Stimulated activated naive CD4-positive, alpha-beta T cell treated with Interleukin-2 at 50 U/mL for 16 hours (primary cell): ENCODE data around the gene GIMD1.
"Not testable (repeated sequence)": the region's sequence is repeated elsewhere in the genome, so short reads cannot be mapped to it uniquely, and the experiment has no call there.

Experiments used
- DNase-seq: peaks from one replicate; lab custom pipeline; 2025; lab: John Stamatoyannopoulos, UW

Gene GIMD1

DNA sequence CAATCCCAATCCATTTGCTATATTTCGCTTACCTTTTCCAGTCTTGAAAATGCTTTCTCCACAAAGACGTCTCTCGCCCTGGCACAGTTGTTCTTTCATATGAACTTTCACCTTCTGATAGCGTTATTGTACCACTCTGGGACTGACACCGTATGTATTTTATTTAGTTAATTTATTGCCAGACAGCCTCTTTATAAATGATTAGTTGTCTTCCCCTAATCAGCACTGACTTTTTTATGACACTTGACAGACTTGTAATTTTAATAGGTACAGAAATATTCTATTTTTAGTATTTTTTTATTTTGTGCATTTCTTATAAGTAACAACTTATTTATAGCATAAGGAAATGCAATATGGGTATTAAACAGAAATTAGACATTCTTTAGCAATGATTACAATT is at the start of gene GIMD1:
GIMD1 (minus strand) TSS at position 101 of the 400 bp plus-strand sequence. CDS start 1,343 bp downstream, outside the sequence.
- no peak for DNase-seq

- no peak for DNase-seq
Observed at GRCh38 chr4:106414366-106414765, 45.8 kb upstream of the GIMD1 start.

DNA sequence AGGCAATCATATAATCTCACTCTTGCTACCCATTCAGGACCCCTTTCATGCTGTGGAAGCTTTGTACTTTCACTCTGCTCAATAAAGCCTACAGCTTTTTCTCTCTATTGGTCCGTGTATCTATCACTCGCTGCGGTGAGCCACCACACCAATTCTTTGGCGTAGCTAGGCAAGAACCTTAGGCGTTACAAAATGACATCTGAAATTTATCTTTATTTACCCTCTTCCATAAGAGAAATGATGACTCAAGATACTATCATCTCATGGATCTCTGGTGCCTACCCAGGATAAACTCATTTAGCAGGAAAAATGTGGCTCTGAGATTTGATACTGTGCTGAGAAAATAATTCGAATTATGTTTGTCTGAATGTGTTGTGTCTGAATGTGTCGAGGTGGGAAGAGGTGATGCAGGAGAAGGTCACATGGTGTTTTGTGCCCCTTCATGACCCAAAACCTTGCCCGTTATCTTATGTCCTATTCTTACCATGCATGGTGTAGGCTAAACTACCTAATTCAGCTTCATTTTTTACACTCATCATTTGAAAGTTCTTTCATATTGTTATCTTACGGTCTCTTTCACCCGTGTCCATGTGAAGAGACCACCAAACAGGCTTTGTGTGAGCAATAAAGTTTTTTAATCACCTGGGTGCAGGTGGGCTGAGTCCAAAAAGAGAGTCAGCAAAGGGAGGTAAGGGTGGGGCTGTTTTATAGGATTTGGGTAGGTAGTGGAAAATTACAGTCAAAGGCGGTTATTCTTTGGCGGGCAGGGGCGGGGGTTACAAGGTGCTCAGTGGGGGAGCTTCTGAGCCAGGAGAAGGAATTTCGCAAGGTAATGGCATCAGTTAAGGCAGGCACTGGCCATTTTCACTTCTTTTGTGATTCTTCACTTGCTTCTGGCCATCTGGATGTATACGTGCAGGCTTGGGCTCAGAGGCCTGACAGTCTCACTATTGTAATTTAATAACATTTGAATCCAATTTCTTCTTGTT is 41.6 kb upstream of the GIMD1 start:
- DNase-seq, result no peak

GRCh38 chr4:106408004-106408403 is 39.4 kb upstream of the GIMD1 start:
- not testable (repeated sequence) for DNase-seq

- no peak for DNase-seq
Observed at GRCh38 chr4:106401157-106401556, 32.6 kb upstream of the GIMD1 start.

- DNase-seq, result not testable (repeated sequence)
Observed at GRCh38 chr4:106398898-106399297, 30.3 kb upstream of the GIMD1 start.

GRCh38 chr4:106395582-106395981 is 27.0 kb upstream of the GIMD1 start:
- DNase-seq, result no peak

- no peak for DNase-seq
Observed at GRCh38 chr4:106385853-106386393, 17.3 kb upstream of the GIMD1 start.

GRCh38 chr4:106384878-106385277 is 16.3 kb upstream of the GIMD1 start:
- no peak for DNase-seq

DNA sequence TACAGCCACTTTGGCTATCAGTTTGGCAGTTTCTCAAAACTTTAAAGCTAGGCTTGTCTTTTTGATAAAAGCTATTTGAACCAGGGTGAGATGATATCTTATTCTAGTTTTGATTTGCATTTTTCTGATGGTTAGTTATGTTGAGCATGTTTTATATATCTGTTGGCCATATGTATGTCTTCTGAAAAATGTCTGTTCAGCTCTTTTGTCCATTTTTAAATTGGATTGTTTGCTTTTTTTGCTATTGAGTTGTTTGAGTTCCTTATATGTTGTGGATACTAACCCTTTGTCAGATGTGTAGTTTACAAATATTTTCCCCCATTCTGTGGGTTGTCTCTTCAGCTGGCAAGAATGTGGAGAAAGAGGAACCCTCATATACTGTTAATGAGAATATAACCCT is 11.6 kb upstream of the GIMD1 start:
- no peak for DNase-seq

GRCh38 chr4:106373026-106373425 is 4.4 kb upstream of the GIMD1 start:
- DNase-seq, result no peak

- no peak for DNase-seq
Observed at GRCh38 chr4:106371161-106371560, 2.6 kb upstream of the GIMD1 start.

- DNase-seq, result no peak
Observed at GRCh38 chr4:106370214-106370613, 1.6 kb upstream of the GIMD1 start.

DNA sequence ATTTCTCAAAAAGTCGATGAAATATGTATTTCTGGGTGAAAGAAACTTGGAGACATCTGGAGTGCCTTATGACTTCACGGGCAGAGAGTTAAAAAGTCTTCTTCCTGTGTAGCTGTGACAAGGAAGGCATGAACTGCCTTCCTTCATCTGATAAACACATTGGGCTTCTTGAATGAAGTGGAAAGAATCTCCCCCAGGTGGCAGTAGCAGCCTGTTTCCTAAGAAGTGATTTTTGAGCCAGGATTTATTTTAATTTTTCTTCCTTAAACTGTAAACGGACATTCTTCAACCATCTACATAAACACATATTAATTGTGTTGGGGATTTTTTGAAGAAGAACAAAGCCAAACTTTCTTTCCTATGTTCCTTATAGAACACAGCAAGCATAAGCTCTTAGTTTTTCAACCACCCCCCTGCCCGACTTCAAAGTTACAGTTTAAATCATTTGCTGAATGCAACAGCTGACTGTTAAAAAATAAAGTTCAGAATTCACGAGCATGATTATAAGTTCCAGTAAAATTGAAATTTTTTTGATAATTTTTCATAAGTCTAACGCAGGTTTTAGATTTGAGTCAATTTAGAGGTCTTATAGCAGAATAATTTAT is 980 bp upstream of the GIMD1 start:
- no peak for DNase-seq

- DNase-seq, result no peak
Observed at GRCh38 chr4:106367072-106367471, 1.5 kb downstream of the GIMD1 start.

- DNase-seq, result no peak
Observed at GRCh38 chr4:106366026-106366425, 2.6 kb downstream of the GIMD1 start.

GRCh38 chr4:106365613-106366012 is 3.0 kb downstream of the GIMD1 start:
- no peak for DNase-seq

DNA sequence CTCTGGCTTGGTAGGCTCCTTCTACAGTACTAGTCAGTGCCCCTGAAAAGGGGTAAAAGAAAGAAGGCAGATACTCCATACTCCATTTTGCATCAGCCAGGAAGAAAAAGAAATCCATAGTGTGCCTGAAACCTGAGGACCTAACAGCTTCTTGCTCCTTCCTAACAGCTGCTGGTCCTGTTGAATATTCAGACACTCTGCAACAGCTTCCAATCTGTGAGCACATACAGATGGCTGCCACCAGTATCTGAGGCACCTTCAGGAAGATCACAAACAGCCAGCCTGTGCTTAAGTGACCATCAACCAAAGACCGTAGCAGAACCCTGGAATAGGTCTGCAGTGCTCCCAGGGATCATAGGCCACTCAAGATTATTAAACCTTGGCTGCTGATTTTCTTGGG is 4.3 kb downstream of the GIMD1 start:
- no peak for DNase-seq

DNA sequence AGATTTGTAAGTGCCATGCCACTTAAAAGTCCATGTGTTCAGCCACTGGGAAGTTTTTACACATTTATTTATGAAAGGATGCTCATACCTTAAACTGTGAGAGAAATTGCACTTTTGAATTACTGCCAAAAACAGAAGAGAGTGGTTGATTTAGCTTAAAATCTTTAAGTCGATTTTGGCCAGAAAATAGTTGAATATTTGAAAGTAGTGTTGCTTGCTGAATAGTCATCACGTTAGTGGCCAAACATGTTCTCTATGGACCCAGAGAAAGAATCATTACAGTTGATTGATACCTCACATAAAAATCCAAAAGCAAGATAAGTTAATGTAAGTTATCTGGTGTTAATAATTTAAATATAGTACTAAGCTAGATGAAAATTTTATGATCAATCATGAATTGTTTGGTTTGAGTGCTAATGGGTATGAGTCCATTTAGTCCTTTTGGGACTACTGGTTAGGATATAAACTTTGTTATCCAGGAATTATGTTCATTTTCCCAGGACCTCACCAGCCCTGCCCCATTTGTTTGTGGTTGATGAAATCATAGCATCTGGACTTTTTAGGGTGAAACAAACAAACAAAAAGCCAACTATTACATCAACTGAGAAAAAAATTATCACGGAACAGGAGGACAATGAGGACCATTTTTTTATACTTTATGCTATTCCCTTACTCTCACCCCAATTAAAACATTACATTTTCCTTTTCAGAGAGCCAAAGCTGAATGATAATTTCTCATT is 6.3 kb downstream of the GIMD1 start:
- DNase-seq, result no peak

GRCh38 chr4:106358899-106359298 is 9.7 kb downstream of the GIMD1 start:
- DNase-seq, result no peak

- DNase-seq, result no peak
Observed at GRCh38 chr4:106355193-106355592, 13.4 kb downstream of the GIMD1 start.

DNA sequence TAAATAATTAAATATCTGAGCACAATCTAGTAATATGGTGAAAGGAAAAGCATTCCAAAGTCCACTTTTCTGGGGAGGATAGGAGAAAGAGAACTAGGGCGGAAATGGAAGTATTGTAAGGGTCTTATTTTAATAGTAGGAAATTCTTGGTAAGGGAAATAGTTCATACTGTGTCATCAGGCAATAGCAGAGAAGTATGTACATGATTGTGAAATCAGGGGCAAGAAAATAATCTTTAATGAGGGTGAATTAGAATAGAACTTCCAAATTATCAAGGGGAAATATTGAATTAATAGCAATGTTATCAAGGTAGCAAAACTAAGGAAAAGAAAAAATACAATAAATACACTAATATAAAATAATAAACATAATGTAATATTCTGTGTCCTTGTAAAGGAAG is 14.8 kb downstream of the GIMD1 start:
- no peak for DNase-seq
